ENCODE data around the gene EEFSEC.
A peak's percentile ranks its signal among the peaks of the same experiment; 100 is the strongest.

GRCh38 chr3:128438488-128439072 lies 285.3 kb downstream of the EEFSEC start:
- peak in 1 of 6 experiments; percentile 22 for TF ChIP-seq CTCF (IDR thresholded peaks at IDR 0.05)
- TF ChIP-seq POLR2A (IDR thresholded peaks at IDR 0.05) = no peak

All from esophagus squamous epithelium (tissue), 4 donors.